Spleen (tissue), 11 donors: ENCODE measurements around the gene S1PR2. TPM values are rescaled to one million over a fixed set of nuclear protein-coding genes. Genes with fewer than 3 reads are reported as not detected.

ENCODE experiments used
- DNase-seq: peaks from one replicate; pipeline ENCODE4 v3.0.0-alpha.2; 2020
- H3K27ac ChIP-seq, 8 donors: fragments of 200-600 bp; sonication (generic) in 7 of 8; 1 replicate in 4 of 8; 2 replicates in 4 of 8; pipeline versions ENCODE4 v1.5.0 to v1.8.0; 2016 to 2021; ENCODE audit warnings: inconsistent platforms in 4 of 8, mild to moderate bottlenecking in 4 of 8, moderate library complexity in 1 of 8
- H3K27me3 ChIP-seq, 7 donors: fragments of 200-600 bp; sonication (generic) in 6 of 7; replicated peaks in 1 of 7; 1 replicate in 4 of 7; 2 replicates in 3 of 7; pipeline versions ENCODE4 v1.5.0 to v1.8.0; 2016 to 2021; ENCODE audit warnings: inconsistent platforms in 3 of 7, mild to moderate bottlenecking in 1 of 7
- H3K36me3 ChIP-seq, 6 donors: fragments of 200-600 bp; sonication (generic) in 5 of 6; 1 replicate in 4 of 6; 2 replicates in 2 of 6; pipeline versions ENCODE4 v1.5.0 to v1.8.0; 2016 to 2021; ENCODE audit warnings: inconsistent platforms in 2 of 6
- H3K4me1 ChIP-seq, 6 donors: fragments of 200-600 bp; sonication (generic) in 5 of 6; 1 replicate in 3 of 6; 2 replicates in 3 of 6; pipeline versions ENCODE4 v1.5.0 to v1.8.0; 2016 to 2021; ENCODE audit warnings: inconsistent platforms in 3 of 6
- H3K4me3 ChIP-seq, 8 donors: fragments of 200-600 bp; sonication (generic) in 7 of 8; 1 replicate in 4 of 8; 2 replicates in 4 of 8; pipeline versions ENCODE4 v1.5.0 to v1.8.0; 2016 to 2021; ENCODE audit warnings: inconsistent platforms in 4 of 8, mild to moderate bottlenecking in 4 of 8, moderate library complexity in 2 of 8
- H3K9me3 ChIP-seq, 8 donors: fragments of 200-600 bp; sonication (generic) in 7 of 8; 1 replicate in 4 of 8; 2 replicates in 4 of 8; pipeline versions ENCODE4 v1.5.0 to v1.8.0; 2016 to 2021; ENCODE audit warnings: inconsistent platforms in 4 of 8
- CTCF ChIP-seq, 11 experiments: fragments of 200-600 bp in 7 of 11; fragments of 450-650 bp in 4 of 11; sonication (generic) in 4 of 11; IDR thresholded peaks in 8 of 11; conservative IDR thresholded peaks in 3 of 11; 1 replicate in 7 of 11; 2 replicates in 4 of 11; pipeline versions ENCODE4 v1.4.0 to v1.8.0; 2016 to 2021; ENCODE audit warnings: antibody characterized with exemption in 11 of 11, inconsistent platforms in 4 of 11, mild to moderate bottlenecking in 1 of 11
- POLR2A ChIP-seq, 3 donors: fragments of 450-650 bp; IDR thresholded peaks; one replicate each; pipeline ENCODE4 v1.5.1; 2017; ENCODE audit warnings: antibody characterized with exemption in 3 of 3, mild to moderate bottlenecking in 1 of 3
- POLR2AphosphoS5 ChIP-seq, 3 donors: sonication (generic); formaldehyde crosslinking; IDR thresholded peaks; one replicate each; pipeline ENCODE4 v1.5.1; 2017; ENCODE audit warnings: antibody characterized with exemption in 3 of 3
- WGBS, 5 donors: extraction: QIAGEN DNeasy Blood & Tissue Kit in 3 of 5; methylation state at CpG; one replicate each; pipeline versions ENCODE4 v1.1.5 to v1.1.7; 2013 to 2018; 5-methylcytosine and 5-hydroxymethylcytosine counted together
- intact Hi-C: fragments of 100-400 bp; cut with DNase I; formaldehyde crosslinking; loops from one replicate; pipeline ENCODE4 v1.15.0; 2023; ENCODE audit warnings: low total_unique reads
- polyA plus RNA-seq, 3 donors: library from polyadenylated mRNA; stranded (reverse); fragments of 200-250 nt; gene quantifications; one replicate each; pipeline ENCODE4 v1.2.1, GENCODE V29; 2013
- total RNA-seq, 7 donors: library from RNA; depleted of rRNA in 3 of 7; stranded (reverse); fragments of >200 nt in 3 of 7; fragmentation: NEBNext Ultra II Directional in 4 of 7; extraction: Animal tissue kit (Norgen Biotek cat#: 25700) in 4 of 7; gene quantifications; one replicate each; pipeline versions ENCODE4 v1.1.0 to v1.2.1, GENCODE V29; 2016 to 2021
- donor health status: healthy with polysubstance abuse.
- donor health status: DM: no; HTN: no; CAD: no; lungs with moderate emphysema.
- donor health status: DM: no; HTN: no; CAD: no.
- donor health status: Bipolar disorder and iron deficiency.
- donor health status: healthy.
- donor health status: DM: no; HTN: no; CAD: no.
- donor health status: DM: yes; HTN: yes; CAD: no.

The S1PR2 gene
- total and polyA plus RNA-seq, 10 donors = 1.4 to 6.1 (median 3.5) TPM

GRCh38 chr19:10187315-10187714 is 43.8 kb downstream of the S1PR2 start:
- 83 to 90% (median 87%) methylated on average over 11 of the region's 11 CpGs for WGBS, 5 donors

GRCh38 chr19:10184636-10185035 is 46.5 kb downstream of the S1PR2 start:
- Histone ChIP-seq H3K9me3 (no peaks in the 10 kb centered on the region), H3K27me3 (no peaks in the 10 kb centered on the region), H3K27ac (no peak overlapping the region), H3K36me3 (peaks cover 0 to 95% (median 34%) of the 10 kb centered on the region in 6 donors), H3K4me1 (peaks cover 0 to 24% (median 0%) of the 10 kb centered on the region in 6 donors), H3K4me3 (no peak overlapping the region)
- no peak for DNase-seq
- WGBS, 5 donors = 91 to 99% (median 97%) methylated on average over 5 of the region's 5 CpGs
- TF ChIP-seq CTCF (IDR thresholded peaks at IDR 0.05 in 8 of 11, conservative IDR thresholded peaks at IDR 0.05 in 3 of 11) = no peak
- intact Hi-C loops = no loop called here

More at GRCh38 chr19:10187315-10187714, 43.8 kb downstream of the S1PR2 start:
- Histone ChIP-seq H3K9me3 (no peaks in the 10 kb centered on the region), H3K27me3 (no peaks in the 10 kb centered on the region), H3K4me3 (no peak overlapping the region), H3K4me1 (peaks cover 0 to 50% (median 11%) of the 10 kb centered on the region in 6 donors), H3K36me3 (peaks cover 0 to 97% (median 14%) of the 10 kb centered on the region in 6 donors), H3K27ac (no peak overlapping the region)
- intact Hi-C loops = no loop called here
- TF ChIP-seq POLR2A (IDR thresholded peaks at IDR 0.05) (no peak), CTCF (IDR thresholded peaks at IDR 0.05 in 8 of 11, conservative IDR thresholded peaks at IDR 0.05 in 3 of 11) (no peak), POLR2AphosphoS5 (IDR thresholded peaks at IDR 0.05) (no peak)
- no peak for DNase-seq

GRCh38 chr19:10183926-10184325 is 47.2 kb downstream of the S1PR2 start:
- 64 to 87% (median 69%) methylated on average over 3 of the region's 3 CpGs for WGBS, 5 donors
- no peak for DNase-seq

GRCh38 chr19:10182847-10183246 is 48.3 kb downstream of the S1PR2 start:
- Histone ChIP-seq H3K4me1 (peaks cover 0 to 13% (median 0%) of the 10 kb centered on the region in 6 donors), H3K36me3 (peaks cover 0 to 96% (median 47%) of the 10 kb centered on the region in 6 donors), H3K27me3 (no peaks in the 10 kb centered on the region), H3K27ac (no peak overlapping the region), H3K9me3 (no peaks in the 10 kb centered on the region), H3K4me3 (no peak overlapping the region)
- intact Hi-C loops = no loop called here
- TF ChIP-seq POLR2AphosphoS5 (IDR thresholded peaks at IDR 0.05) = no peak
- TF ChIP-seq POLR2A (IDR thresholded peaks at IDR 0.05) = no peak
- no peak for TF ChIP-seq CTCF (IDR thresholded peaks at IDR 0.05 in 8 of 11, conservative IDR thresholded peaks at IDR 0.05 in 3 of 11)
- no peak for DNase-seq
- WGBS, 5 donors = 91 to 94% (median 92%) methylated on average over 10 of the region's 10 CpGs

More at GRCh38 chr19:10183926-10184325, 47.2 kb downstream of the S1PR2 start:
- H3K27me3 ChIP-seq = no peaks in the 10 kb centered on the region
- peaks cover 0 to 96% (median 41%) of the 10 kb centered on the region in 6 donors for H3K36me3 ChIP-seq
- H3K4me3 ChIP-seq = no peak overlapping the region
- TF ChIP-seq POLR2A (IDR thresholded peaks at IDR 0.05) = no peak
- TF ChIP-seq CTCF (IDR thresholded peaks at IDR 0.05 in 8 of 11, conservative IDR thresholded peaks at IDR 0.05 in 3 of 11) = no peak
- TF ChIP-seq POLR2AphosphoS5 (IDR thresholded peaks at IDR 0.05) = no peak
- peaks cover 0 to 20% (median 0%) of the 10 kb centered on the region in 6 donors for H3K4me1 ChIP-seq
- H3K9me3 ChIP-seq = no peaks in the 10 kb centered on the region
- H3K27ac ChIP-seq = no peak overlapping the region
- intact Hi-C loops = no loop called here
